Hematopoietic multipotent progenitor cell treated with erythropoietin and hydrocortisone succinate and interleukin-3 and kit ligand, for 15 days (in vitro differentiated cells): Measurements from ENCODE around the gene OTUD7B.
"Not testable (repeated sequence)": the region's sequence is repeated elsewhere in the genome, so short reads cannot be mapped to it uniquely, and the experiment has no call there.

Experiments used
- DNase-seq: peaks from one replicate; pipeline ENCODE4 v3.0.0-alpha.2; 2015; ENCODE audit warnings: low spot score

The OTUD7B gene

GRCh38 chr1:149949911-149950310 is 60.6 kb downstream of the OTUD7B start:
- no peak for DNase-seq

- DNase-seq: no peak
Measured at GRCh38 chr1:149945206-149945605, 65.3 kb downstream of the OTUD7B start.

GRCh38 chr1:149942885-149943284 is 67.6 kb downstream of the OTUD7B start:
- no peak for DNase-seq

- DNase-seq: no peak
Measured at GRCh38 chr1:149942207-149942606, 68.3 kb downstream of the OTUD7B start.

- no peak for DNase-seq
Measured at GRCh38 chr1:149940427-149940826, 70.1 kb downstream of the OTUD7B start.

- not testable (repeated sequence) for DNase-seq
Measured at GRCh38 chr1:149938668-149939003, 71.9 kb downstream of the OTUD7B start.

GRCh38 chr1:149937759-149938158 is 72.8 kb downstream of the OTUD7B start:
- no peak for DNase-seq

GRCh38 chr1:149936992-149937705 is 73.4 kb downstream of the OTUD7B start:
- DNase-seq: no peak

GRCh38 chr1:149936170-149936991 is 74.1 kb downstream of the OTUD7B start, which contains the start of gene MTMR11:
MTMR11 (minus strand) TSS chr1:149936879; CDS start chr1:149936647, 232 bp downstream.
- DNase-seq: no peak

- DNase-seq: no peak
Measured at GRCh38 chr1:149934356-149934755, 76.2 kb downstream of the OTUD7B start.

- no peak for DNase-seq
Measured at GRCh38 chr1:149933208-149933607, 77.3 kb downstream of the OTUD7B start.

GRCh38 chr1:149932474-149932873 is 78.1 kb downstream of the OTUD7B start:
- no peak for DNase-seq

GRCh38 chr1:149931212-149931790 is 79.2 kb downstream of the OTUD7B start:
- no peak for DNase-seq

- no peak for DNase-seq
Measured at GRCh38 chr1:149929856-149930255, 80.7 kb downstream of the OTUD7B start.

- DNase-seq: no peak
Measured at GRCh38 chr1:149928401-149928724, 82.2 kb downstream of the OTUD7B start.

GRCh38 chr1:149927563-149928400 is 82.7 kb downstream of the OTUD7B start, which contains the start of gene SF3B4:
SF3B4 (minus strand) TSS chr1:149927803; CDS start chr1:149927759, 44 bp downstream.
- peak; percentile 96 for DNase-seq

- DNase-seq: no peak
Measured at GRCh38 chr1:149927056-149927562, 83.4 kb downstream of the OTUD7B start.

GRCh38 chr1:149926296-149926695 is 84.2 kb downstream of the OTUD7B start:
- no peak for DNase-seq

GRCh38 chr1:149925751-149926150 is 84.8 kb downstream of the OTUD7B start:
- no peak for DNase-seq

GRCh38 chr1:149925345-149925744 is 85.2 kb downstream of the OTUD7B start:
- DNase-seq: peak; percentile 27

GRCh38 chr1:149923626-149924025 is 86.9 kb downstream of the OTUD7B start:
- peak; percentile 76 for DNase-seq
